NT2/D1 (cell line): Measurements from ENCODE around the gene HNRNPK.

Source experiments
- DNase-seq: peaks from one replicate; pipeline ENCODE4 v3.0.0-alpha.2; 2011; ENCODE audit warnings: low read depth, low spot score
- H3K27me3 ChIP-seq: 2 replicates; pipeline ENCODE4 v1.6.0; 2011; ENCODE audit warnings: mild to moderate bottlenecking; ENCODE audit not compliant: insufficient read length, insufficient read depth
- H3K36me3 ChIP-seq: 2 replicates; pipeline ENCODE4 v1.6.1; 2011; ENCODE audit warnings: mild to moderate bottlenecking, low read length, mixed read lengths; ENCODE audit not compliant: insufficient read depth, insufficient read length
- H3K4me1 ChIP-seq: 2 replicates; pipeline ENCODE4 v1.5.1; 2011; ENCODE audit not compliant: insufficient read depth, insufficient read length
- H3K4me3 ChIP-seq: 2 replicates; pipeline ENCODE4 v1.5.1; 2011; ENCODE audit warnings: low read depth; ENCODE audit not compliant: insufficient read length
- H3K9ac ChIP-seq: 2 replicates; pipeline ENCODE4 v1.6.0; 2011; ENCODE audit warnings: low read depth; ENCODE audit not compliant: insufficient read length
- H3K9me3 ChIP-seq: 2 replicates; pipeline ENCODE4 v1.5.1; 2011; ENCODE audit warnings: mild to moderate bottlenecking, low read length; ENCODE audit not compliant: insufficient read depth
- SUZ12 ChIP-seq: IDR thresholded peaks from 2 replicates; pipeline ENCODE4 v1.6.1; 2011; ENCODE audit not compliant: insufficient read length, insufficient read depth; ENCODE audit errors: extremely low read depth
- YY1 ChIP-seq: IDR thresholded peaks from 2 replicates; pipeline ENCODE4 v1.6.1; 2011; ENCODE audit not compliant: insufficient read length, insufficient read depth
- ZNF274 ChIP-seq: IDR thresholded peaks from 2 replicates; pipeline ENCODE4 v1.6.1; 2011; ENCODE audit warnings: mild to moderate bottlenecking, low read depth, low read length

The HNRNPK gene

DNA sequence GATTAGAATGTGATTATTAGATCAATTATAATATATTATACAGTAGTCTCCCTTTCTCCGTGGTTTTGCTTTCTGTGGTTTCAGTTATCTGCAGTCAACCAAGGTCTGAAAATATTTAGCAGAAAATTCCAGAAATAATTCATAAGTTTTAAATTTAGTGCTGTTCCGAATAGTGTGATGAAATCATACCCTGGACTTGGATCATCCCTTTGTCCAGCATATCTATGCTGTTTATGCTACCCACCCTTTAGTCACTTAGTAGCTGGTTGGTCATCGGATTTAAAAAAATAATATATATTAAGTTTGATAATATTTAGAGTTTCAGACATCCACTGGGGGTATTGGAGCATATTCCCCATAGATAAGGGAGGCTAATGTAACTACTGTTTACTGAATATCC lies 20.2 kb upstream of the HNRNPK start:
- H3K4me3 ChIP-seq: no peak overlapping the region
- H3K36me3 ChIP-seq: peaks cover 39% of the 10 kb centered on the region
- H3K9ac ChIP-seq: no peak overlapping the region
- H3K4me1 ChIP-seq: no peaks in the 10 kb centered on the region
- DNase-seq: no peak
- TF ChIP-seq ZNF274: no peak
- TF ChIP-seq SUZ12: no peak
- TF ChIP-seq YY1: no peak
- H3K9me3 ChIP-seq: no peaks in the 10 kb centered on the region
- no peaks in the 10 kb centered on the region for H3K27me3 ChIP-seq

- no peak for TF ChIP-seq SUZ12
- TF ChIP-seq ZNF274: no peak
- no peak for TF ChIP-seq YY1
- no peak overlapping the region for H3K9ac ChIP-seq
- no peaks in the 10 kb centered on the region for H3K4me1 ChIP-seq
- H3K36me3 ChIP-seq: peaks cover 41% of the 10 kb centered on the region
- DNase-seq: no peak
- no peak overlapping the region for H3K4me3 ChIP-seq
- H3K27me3 ChIP-seq: no peaks in the 10 kb centered on the region
- H3K9me3 ChIP-seq: no peaks in the 10 kb centered on the region
Observed at GRCh38 chr9:83999141-83999918, 19.3 kb upstream of the HNRNPK start.

GRCh38 chr9:83996126-83996525 lies 16.1 kb upstream of the HNRNPK start:
- H3K4me1 ChIP-seq: no peaks in the 10 kb centered on the region
- DNase-seq: no peak
- H3K4me3 ChIP-seq: no peak overlapping the region
- H3K9me3 ChIP-seq: no peaks in the 10 kb centered on the region
- H3K36me3 ChIP-seq: peaks cover 26% of the 10 kb centered on the region
- no peak overlapping the region for H3K9ac ChIP-seq
- TF ChIP-seq ZNF274: no peak
- no peak for TF ChIP-seq YY1
- TF ChIP-seq SUZ12: no peak
- H3K27me3 ChIP-seq: no peaks in the 10 kb centered on the region

- Histone ChIP-seq H3K9ac (no peak overlapping the region), H3K36me3 (peaks cover 23% of the 10 kb centered on the region), H3K27me3 (no peaks in the 10 kb centered on the region), H3K4me1 (no peaks in the 10 kb centered on the region), H3K9me3 (no peaks in the 10 kb centered on the region), H3K4me3 (no peak overlapping the region)
- TF ChIP-seq YY1 (no peak), ZNF274 (no peak), SUZ12 (no peak)
- DNase-seq: no peak
Observed at GRCh38 chr9:83992901-83993300, 12.9 kb upstream of the HNRNPK start.

DNA sequence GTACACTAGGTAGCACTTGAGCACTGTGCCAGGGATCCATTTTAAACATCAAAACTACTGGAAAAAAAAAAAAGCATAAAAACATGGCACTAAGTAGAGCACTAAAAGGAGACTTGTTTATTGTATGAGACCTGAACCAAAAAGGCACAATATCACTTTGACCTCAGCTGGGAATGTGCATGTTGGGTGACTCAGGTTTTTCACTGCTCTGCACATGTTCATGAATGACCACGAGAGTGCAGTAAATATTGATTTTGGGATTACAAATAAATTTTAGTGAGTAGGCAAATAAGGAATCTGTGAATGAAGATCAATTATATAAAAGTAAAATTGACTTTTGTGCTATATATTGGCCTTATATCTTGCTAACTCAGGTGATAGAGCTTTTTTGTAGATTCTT lies 12.4 kb upstream of the HNRNPK start:
- TF ChIP-seq ZNF274: no peak
- no peak for TF ChIP-seq YY1
- TF ChIP-seq SUZ12: no peak

DNA sequence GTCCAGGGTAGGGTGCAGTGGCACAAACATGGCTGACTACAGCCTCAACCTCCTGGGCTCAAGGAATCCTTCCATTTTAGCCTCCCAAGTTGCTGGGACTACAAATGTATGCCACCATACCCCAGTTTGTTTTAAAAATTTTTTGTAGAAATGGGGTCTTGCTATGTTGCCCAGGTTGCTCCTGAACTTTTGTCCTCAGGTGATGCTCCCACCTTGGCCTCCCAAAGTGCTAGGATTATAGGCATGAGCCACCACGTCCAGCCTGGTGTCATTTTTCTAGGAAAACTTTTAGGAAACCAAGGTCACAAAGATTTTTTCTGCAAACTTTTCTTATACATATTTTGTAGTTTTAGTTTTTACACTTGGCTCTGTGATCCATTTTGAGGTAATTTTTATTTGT lies 11.3 kb upstream of the HNRNPK start:
- Histone ChIP-seq H3K9me3 (no peaks in the 10 kb centered on the region), H3K36me3 (peaks cover 23% of the 10 kb centered on the region), H3K4me1 (no peaks in the 10 kb centered on the region), H3K27me3 (no peaks in the 10 kb centered on the region), H3K9ac (no peak overlapping the region), H3K4me3 (no peak overlapping the region)
- TF ChIP-seq SUZ12: no peak
- TF ChIP-seq ZNF274: no peak
- TF ChIP-seq YY1: no peak
- DNase-seq: no peak

More for the DNA sequence above, 12.4 kb upstream of the HNRNPK start:
- Histone ChIP-seq H3K27me3 (no peaks in the 10 kb centered on the region), H3K9me3 (no peaks in the 10 kb centered on the region), H3K9ac (no peak overlapping the region), H3K36me3 (peaks cover 24% of the 10 kb centered on the region), H3K4me1 (no peaks in the 10 kb centered on the region), H3K4me3 (no peak overlapping the region)
- no peak for DNase-seq

GRCh38 chr9:83988411-83988810 lies 8.4 kb upstream of the HNRNPK start:
- peaks cover 18% of the 10 kb centered on the region for H3K36me3 ChIP-seq
- DNase-seq: no peak
- H3K9me3 ChIP-seq: no peaks in the 10 kb centered on the region
- no peaks in the 10 kb centered on the region for H3K4me1 ChIP-seq
- no peak for TF ChIP-seq SUZ12
- TF ChIP-seq YY1: no peak
- TF ChIP-seq ZNF274: no peak
- H3K27me3 ChIP-seq: no peaks in the 10 kb centered on the region
- H3K9ac ChIP-seq: no peak overlapping the region
- no peak overlapping the region for H3K4me3 ChIP-seq
